ENCODE results near the gene ANKRD33B. TPM values are rescaled to one million over a fixed set of nuclear protein-coding genes. Genes with fewer than 3 reads are reported as not detected.
"Not testable (repeated sequence)": the region's sequence is repeated elsewhere in the genome, so short reads cannot be mapped to it uniquely, and the experiment has no call there.

ANKRD33B gene
- total RNA-seq, 8 experiments from 2014 or later: 2.8 to 41.9 (median 5.4) TPM

DNA sequence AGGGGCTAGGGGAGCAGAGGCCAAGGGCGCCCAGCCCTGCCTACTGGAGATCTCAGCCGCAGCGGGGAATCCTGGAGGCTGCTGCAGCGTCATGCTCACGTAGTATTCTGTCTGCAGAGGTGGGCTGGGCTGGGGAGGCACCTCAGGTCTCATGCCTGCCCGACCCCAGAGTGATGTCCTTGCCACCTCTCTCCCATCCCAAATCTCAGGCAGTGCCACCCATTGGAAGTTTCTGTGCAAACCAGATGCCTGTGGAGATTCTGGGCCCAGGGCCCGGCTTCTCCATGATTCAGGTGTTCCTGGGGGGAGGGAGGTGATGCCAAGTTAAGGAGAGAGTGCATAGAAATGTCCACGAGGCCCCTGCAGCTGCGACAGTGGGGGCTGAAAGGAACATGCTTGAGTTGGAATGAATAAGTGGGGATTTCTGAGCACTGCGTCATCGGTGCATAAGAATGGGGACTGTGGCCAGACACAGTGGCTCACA lies 72.0 kb downstream of the ANKRD33B start:
- in situ Hi-C loops (cut with MboI; ENCODE audit: low pct_unique_long_range_greater_than_20kb in 2 of 9, low sequenced_read_pairs in 9 of 9, unreplicated experiment in 9 of 9): loop anchor here in 4 of 9 experiments (25.0 kb wide), 2 partner anchors 174 to 349 kb away; no protein-coding TSS in a partner anchor
- WGBS, 10 experiments: 0 to 100% (median 67%) methylated on average over 1 to 8 of the region's 11 CpGs; no CpG with 5 or more reads in 6 of the 10 experiments
- no peak for ATAC-seq (replicated peaks in 6 of 8)
- H3K4me1 ChIP-seq (replicated peaks in 1 of 2): peaks cover 0 to 6% of the 10 kb centered on the region in 2 donors
- no peak overlapping the region for H3K27ac ChIP-seq
- no peak overlapping the region for H3K4me3 ChIP-seq

DNA sequence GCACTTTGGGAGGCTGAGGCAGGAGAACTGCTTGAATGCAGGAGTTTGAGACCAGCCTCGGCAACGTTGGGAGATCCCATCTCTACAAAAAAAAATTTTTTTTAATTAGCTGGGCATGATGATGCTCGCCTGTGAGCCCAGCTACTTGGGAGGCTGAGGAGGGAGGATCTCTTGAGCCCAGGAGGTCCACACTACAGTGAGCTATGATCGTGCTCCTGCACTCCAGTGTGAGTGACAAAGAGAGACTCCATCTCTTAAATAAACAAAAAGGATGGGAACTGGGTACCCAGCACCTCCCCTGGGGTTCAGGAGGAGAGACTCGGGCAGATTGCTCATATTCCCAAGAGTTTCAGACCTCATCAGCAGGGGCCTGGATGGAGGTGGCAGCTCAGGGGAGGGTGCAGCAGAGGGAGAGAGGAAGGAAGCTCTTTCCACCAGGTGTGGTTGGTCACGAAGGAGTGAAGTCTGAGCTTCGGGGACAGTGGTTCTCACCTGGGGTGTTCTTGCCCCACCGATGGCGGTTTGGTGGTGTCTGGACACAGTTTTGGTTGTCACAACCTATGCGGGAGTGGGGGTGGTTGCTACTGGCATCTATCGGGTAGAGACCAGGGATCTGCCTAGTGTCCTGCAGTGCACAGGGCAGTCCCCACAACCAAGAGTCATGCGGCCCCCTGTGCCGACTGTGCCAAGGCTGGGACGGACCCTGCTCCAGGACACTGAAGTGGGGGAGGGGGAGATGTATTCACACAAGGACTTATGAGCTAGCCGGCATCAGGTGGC lies 72.7 kb downstream of the ANKRD33B start:
- Histone ChIP-seq H3K27ac (no peak overlapping the region), H3K4me1 (replicated peaks in 1 of 2) (no peaks in the 10 kb centered on the region), H3K4me3 (no peak overlapping the region)
- no peak for ATAC-seq (replicated peaks in 6 of 8)
- in situ Hi-C loops (cut with MboI; ENCODE audit: low pct_unique_long_range_greater_than_20kb in 2 of 9, low sequenced_read_pairs in 9 of 9, unreplicated experiment in 9 of 9): loop anchor here in 4 of 9 experiments (25.0 kb wide), 2 partner anchors 174 to 349 kb away; no protein-coding TSS in a partner anchor
- 44 to 86% (median 80%) methylated on average over 1 to 8 of the region's 15 CpGs; no CpG with 5 or more reads in 1 of the 10 experiments for WGBS, 10 experiments

DNA sequence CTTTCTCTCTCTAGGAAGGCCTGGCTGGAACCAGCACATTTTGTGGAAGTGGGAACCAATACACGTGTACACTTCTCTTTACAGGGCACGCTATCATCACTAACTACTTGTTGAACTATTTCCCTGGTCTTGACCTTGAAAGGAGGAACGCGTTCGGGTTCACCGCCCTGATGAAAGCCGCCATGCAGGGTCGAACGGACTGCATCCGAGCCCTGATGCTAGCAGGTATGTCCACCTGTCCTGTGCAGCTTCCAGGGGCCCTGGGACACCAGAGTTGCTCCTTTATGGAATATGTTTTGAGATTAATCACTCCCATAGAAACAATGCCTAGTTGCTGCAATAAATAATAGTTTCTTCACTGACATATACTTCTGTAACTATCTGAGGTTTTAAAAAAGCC lies 74.1 kb downstream of the ANKRD33B start:
- Histone ChIP-seq H3K27ac (no peak overlapping the region), H3K4me3 (no peak overlapping the region), H3K4me1 (replicated peaks in 1 of 2) (no peaks in the 10 kb centered on the region)
- 40 to 94% (median 80%) methylated on average over 1 to 8 of the region's 10 CpGs; no CpG with 5 or more reads in 3 of the 10 experiments for WGBS, 10 experiments
- in situ Hi-C loops (cut with MboI; ENCODE audit: low pct_unique_long_range_greater_than_20kb in 2 of 9, low sequenced_read_pairs in 9 of 9, unreplicated experiment in 9 of 9): loop anchor here in 4 of 9 experiments (25.0 kb wide), 2 partner anchors 176 to 351 kb away; no protein-coding TSS in a partner anchor
- ATAC-seq (replicated peaks in 6 of 8): no peak

DNA sequence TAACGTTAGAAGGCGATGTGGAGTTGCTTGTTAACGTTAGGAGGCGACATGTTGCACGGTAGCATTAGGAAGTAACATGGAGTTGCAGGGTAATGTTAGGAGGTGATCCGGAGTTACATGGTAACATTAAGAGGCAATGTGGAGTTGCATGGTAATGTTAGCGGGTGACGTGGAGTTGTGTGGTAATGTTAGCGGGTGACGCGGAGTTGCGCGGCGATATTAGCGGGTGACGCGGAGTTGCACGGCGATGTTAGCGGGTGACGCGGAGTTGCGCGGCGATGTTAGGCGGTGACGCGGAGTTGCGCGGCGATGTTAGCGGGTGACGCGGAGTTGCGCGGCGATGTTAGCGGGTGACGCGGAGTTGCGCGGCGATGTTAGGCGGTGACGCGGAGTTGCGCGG lies 74.9 kb downstream of the ANKRD33B start:
- H3K27ac ChIP-seq; ATAC-seq (replicated peaks in 6 of 8); H3K4me3 ChIP-seq; H3K4me1 ChIP-seq (replicated peaks in 1 of 2): not testable (repeated sequence)
- 50 to 100% (median 87%) methylated on average over 1 to 23 of the region's 48 CpGs; no CpG with 5 or more reads in 3 of the 10 experiments for WGBS, 10 experiments
- in situ Hi-C loops (cut with MboI; ENCODE audit: low pct_unique_long_range_greater_than_20kb in 2 of 9, low sequenced_read_pairs in 9 of 9, unreplicated experiment in 9 of 9): loop anchor here in 4 of 9 experiments (25.0 kb wide), 2 partner anchors 176 to 351 kb away; no protein-coding TSS in a partner anchor

DNA sequence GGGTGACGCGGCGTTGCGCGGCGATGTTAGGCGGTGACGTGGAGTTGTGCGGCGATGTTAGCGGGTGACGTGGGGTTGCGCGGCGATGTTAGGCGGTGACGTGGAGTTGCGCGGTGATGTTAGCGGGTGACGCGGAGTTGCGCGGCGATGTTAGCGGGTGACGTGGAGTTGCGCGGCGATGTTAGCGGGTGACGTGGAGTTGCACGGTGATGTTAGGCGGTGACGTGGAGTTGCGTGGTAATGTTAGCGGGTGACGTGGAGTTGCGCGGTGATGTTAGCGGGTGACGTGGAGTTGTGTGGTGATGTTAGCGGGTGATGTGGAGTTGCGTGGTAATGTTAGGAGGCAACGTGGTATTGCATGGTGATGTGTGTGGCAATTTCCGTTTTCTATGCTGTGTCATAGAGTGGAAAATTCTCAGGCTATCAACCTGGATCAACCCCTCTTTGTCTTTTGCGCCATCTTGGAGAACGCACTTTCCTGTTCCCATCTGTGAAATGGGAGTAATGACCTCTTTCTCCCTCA lies 76.0 kb downstream of the ANKRD33B start:
- in situ Hi-C loops (cut with MboI; ENCODE audit: low pct_unique_long_range_greater_than_20kb in 2 of 9, low sequenced_read_pairs in 9 of 9, unreplicated experiment in 9 of 9): loop anchor here in 4 of 9 experiments (25.0 kb wide), 2 partner anchors 178 to 353 kb away; no protein-coding TSS in a partner anchor
- WGBS, 10 experiments: 93 to 100% (median 100%) methylated on average over 1 to 17 of the region's 48 CpGs; no CpG with 5 or more reads in 3 of the 10 experiments
- H3K4me1 ChIP-seq (replicated peaks in 1 of 2): peaks cover 0 to 7% of the 10 kb centered on the region in 2 donors
- H3K27ac ChIP-seq: no peak overlapping the region
- H3K4me3 ChIP-seq: no peak overlapping the region
- no peak for ATAC-seq (replicated peaks in 6 of 8)

DNA sequence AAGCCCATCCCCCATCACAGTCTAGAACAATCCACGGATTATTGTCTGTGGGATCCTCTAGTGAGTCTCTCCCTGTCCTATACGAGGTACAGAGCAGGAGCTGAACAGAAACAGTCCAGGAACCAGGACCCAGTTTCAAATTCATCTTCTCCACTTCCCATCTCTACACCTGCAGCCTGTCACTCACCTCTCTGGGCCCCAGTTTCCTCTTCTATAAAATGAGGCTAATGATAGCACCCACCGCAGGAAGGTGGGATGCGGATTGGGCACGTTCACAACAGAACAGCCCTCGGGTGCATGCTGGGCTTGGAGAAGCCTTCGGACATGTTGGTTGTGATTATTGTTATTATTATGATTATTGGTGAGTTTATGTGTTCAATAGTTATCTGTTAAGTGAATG lies 78.5 kb downstream of the ANKRD33B start:
- no peak overlapping the region for H3K27ac ChIP-seq
- 70 to 100% (median 85%) methylated on average over 1 to 7 of the region's 7 CpGs; no CpG with 5 or more reads in 2 of the 10 experiments for WGBS, 10 experiments
- peaks cover 0 to 13% of the 10 kb centered on the region in 2 donors for H3K4me1 ChIP-seq (replicated peaks in 1 of 2)
- ATAC-seq (replicated peaks in 6 of 8): no peak
- in situ Hi-C loops (cut with MboI; ENCODE audit: low pct_unique_long_range_greater_than_20kb in 2 of 9, low sequenced_read_pairs in 9 of 9, unreplicated experiment in 9 of 9): loop anchor here in 4 of 9 experiments (25.0 kb wide), 2 partner anchors 180 to 355 kb away; no protein-coding TSS in a partner anchor
- no peak overlapping the region for H3K4me3 ChIP-seq

DNA sequence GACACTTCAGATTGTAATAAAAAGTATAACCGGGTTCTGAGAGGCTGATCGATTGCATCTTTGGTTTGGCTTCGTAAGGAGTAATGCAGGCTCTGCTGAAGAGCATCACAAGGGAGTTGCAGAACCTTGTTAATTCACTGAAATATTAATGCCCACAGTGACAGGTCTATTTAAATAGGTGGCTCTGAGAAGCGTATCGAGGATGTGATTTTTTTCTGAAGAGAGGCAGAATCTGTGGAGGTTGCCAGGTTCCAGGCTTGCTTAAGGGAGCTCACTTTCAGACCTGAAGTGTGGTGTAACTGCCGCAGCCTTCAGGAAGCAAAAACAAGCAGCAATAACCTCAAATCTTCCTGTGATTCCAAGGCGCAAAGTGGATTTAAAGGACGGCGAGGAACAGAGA lies 80.3 kb downstream of the ANKRD33B start:
- in situ Hi-C loops (cut with MboI; ENCODE audit: low pct_unique_long_range_greater_than_20kb in 2 of 9, low sequenced_read_pairs in 9 of 9, unreplicated experiment in 9 of 9): loop anchor here in 4 of 9 experiments (25.0 kb wide), 2 partner anchors 182 to 357 kb away; no protein-coding TSS in a partner anchor
- no peak overlapping the region for H3K4me3 ChIP-seq
- no peak overlapping the region for H3K27ac ChIP-seq
- peak in 3 of 8 experiments; percentile 11 to 56 (median 34) for ATAC-seq (replicated peaks in 6 of 8)
- peaks cover 0 to 13% of the 10 kb centered on the region in 2 donors for H3K4me1 ChIP-seq (replicated peaks in 1 of 2)
- WGBS, 10 experiments: 47 to 94% (median 74%) methylated on average over 3 to 9 of the region's 9 CpGs

DNA sequence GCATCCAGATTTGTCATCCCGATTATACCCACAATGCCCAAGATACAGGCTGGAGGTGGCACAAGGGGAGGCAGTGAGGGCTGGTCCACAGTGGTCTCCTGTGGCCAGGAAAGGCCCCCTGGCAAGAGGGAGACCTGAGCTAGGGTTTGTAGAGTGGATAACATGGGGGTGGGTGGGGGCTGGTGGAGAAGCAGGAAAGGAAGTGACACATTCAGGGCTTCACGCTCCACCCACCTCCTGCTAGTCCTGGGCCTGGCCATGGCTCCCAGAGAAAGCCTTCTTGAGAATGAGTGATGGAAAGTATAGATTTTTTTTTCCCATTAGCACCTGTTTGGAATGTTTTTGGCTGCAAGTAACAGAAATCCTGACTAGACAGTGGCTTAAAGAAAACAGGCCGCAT lies 81.3 kb downstream of the ANKRD33B start:
- ATAC-seq (replicated peaks in 6 of 8): peak in 2 of 8 experiments; percentile 37 to 38
- no peak overlapping the region for H3K27ac ChIP-seq
- H3K4me1 ChIP-seq (replicated peaks in 1 of 2): peaks cover 0 to 13% of the 10 kb centered on the region in 2 donors
- H3K4me3 ChIP-seq: no peak overlapping the region
- in situ Hi-C loops (cut with MboI; ENCODE audit: low pct_unique_long_range_greater_than_20kb in 2 of 9, low sequenced_read_pairs in 9 of 9, unreplicated experiment in 9 of 9): loop anchor here in 4 of 9 experiments (25.0 kb wide), 2 partner anchors 183 to 358 kb away; no protein-coding TSS in a partner anchor
- WGBS, 10 experiments: 60 to 100% (median 88%) methylated on average over 1 of the region's 3 CpGs; no CpG with 5 or more reads in 4 of the 10 experiments

DNA sequence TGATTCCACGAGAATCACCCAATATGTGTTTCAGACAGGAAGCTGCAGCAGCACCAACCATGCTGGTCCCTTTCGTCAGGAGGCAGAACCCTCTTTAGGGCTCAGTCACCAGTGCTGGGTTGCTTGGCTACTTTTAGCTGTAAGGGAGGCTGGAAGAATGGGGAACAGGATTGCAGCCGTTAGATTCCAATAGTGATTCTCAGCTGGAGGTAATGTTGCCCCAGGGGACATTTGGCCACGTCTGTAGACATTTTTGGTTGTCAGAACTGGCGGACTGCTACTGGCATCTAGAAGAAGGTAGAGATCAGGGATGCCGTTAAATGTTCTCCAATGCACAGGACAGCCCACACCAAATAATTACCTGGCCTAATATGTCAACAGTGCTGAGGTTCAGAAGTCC lies 81.8 kb downstream of the ANKRD33B start:
- no peak for ATAC-seq (replicated peaks in 6 of 8)
- no peak overlapping the region for H3K27ac ChIP-seq
- peaks cover 0 to 13% of the 10 kb centered on the region in 2 donors for H3K4me1 ChIP-seq (replicated peaks in 1 of 2)
- in situ Hi-C loops (cut with MboI; ENCODE audit: low pct_unique_long_range_greater_than_20kb in 2 of 9, low sequenced_read_pairs in 9 of 9, unreplicated experiment in 9 of 9): loop anchor here in 4 of 9 experiments (25.0 kb wide), 2 partner anchors 183 to 358 kb away; no protein-coding TSS in a partner anchor
- no peak overlapping the region for H3K4me3 ChIP-seq
- WGBS, 10 experiments: 40 to 100% (median 76%) methylated on average over 1 to 4 of the region's 6 CpGs; no CpG with 5 or more reads in 4 of the 10 experiments

DNA sequence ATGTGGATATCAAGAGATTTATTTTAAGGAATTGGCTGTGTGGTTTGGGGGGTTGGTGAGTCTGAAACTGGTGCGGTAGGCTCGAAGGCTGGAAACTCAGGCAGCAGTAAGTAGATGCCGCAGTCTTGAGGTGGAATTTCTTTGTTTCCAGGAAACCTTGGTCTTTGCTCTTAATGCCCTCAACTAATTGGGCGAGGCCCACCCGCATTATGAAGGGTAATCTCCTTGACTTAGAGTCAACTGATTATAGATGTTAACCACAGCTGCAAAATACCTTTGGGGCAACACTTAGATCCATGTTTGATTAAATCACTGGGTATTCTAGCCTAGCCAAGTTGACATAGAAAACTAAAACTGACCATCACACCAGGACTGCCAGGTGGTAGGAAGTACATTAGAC lies 83.8 kb downstream of the ANKRD33B start:
- H3K27ac ChIP-seq: no peak overlapping the region
- H3K4me1 ChIP-seq (replicated peaks in 1 of 2): peaks cover 0 to 13% of the 10 kb centered on the region in 2 donors
- ATAC-seq (replicated peaks in 6 of 8): no peak
- WGBS, 10 experiments: 92 to 100% (median 97%) methylated on average over 1 to 5 of the region's 5 CpGs; no CpG with 5 or more reads in 2 of the 10 experiments
- H3K4me3 ChIP-seq: no peak overlapping the region
- in situ Hi-C loops (cut with MboI; ENCODE audit: low pct_unique_long_range_greater_than_20kb in 2 of 9, low sequenced_read_pairs in 9 of 9, unreplicated experiment in 9 of 9): loop anchor here in 4 of 9 experiments (25.0 kb wide), 2 partner anchors 185 to 360 kb away; no protein-coding TSS in a partner anchor

DNA sequence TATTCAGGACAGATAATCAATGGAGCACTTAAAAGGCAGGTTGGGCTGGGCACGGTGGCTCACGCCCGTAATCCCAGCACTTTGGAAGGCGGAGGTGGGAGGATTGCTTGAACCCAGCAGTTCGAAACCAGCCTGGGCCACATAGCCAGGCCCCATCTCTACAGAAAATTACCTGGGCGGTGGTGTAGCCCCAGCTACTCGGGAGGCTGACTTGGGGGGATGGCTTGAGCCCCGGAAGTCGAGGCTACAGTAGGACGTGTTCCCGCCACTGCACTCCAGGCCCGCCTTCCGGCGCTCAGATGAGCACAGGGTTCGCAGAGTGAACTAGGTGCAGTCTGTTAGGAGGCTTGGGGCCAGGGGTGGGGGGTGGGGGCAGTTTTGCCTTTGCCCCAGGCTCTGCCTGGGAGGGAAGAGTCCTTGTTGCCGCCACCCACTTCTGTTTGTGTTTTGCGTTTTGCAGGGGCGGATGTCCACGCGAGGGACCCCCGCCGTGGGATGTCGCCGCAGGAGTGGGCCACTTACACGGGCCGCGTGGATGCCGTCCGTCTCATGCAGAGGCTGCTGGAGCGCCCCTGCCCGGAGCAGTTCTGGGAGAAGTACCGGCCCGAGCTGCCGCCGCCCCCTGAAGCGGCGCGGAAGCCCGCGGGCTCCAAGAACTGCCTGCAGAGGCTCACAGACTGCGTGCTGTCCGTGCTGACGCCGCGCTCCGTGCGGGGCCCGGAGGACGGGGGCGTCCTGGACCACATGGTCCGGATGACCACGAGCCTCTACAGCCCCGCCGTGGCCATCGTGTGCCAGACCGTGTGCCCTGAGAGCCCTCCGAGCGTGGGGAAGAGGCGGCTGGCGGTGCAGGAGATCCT lies 85.2 kb downstream of the ANKRD33B start:
- 85 to 100% (median 93%) methylated on average over 2 to 5 of the region's 60 CpGs; no CpG with 5 or more reads in 7 of the 10 experiments for WGBS, 10 experiments
- Histone ChIP-seq H3K27ac (no peak overlapping the region), H3K4me1 (replicated peaks in 1 of 2) (peaks cover 0 to 11% of the 10 kb centered on the region in 2 donors), H3K4me3 (no peak overlapping the region)
- in situ Hi-C loops (cut with MboI; ENCODE audit: low pct_unique_long_range_greater_than_20kb in 2 of 9, low sequenced_read_pairs in 9 of 9, unreplicated experiment in 9 of 9): loop anchor here in 4 of 9 experiments (25.0 kb wide), 2 partner anchors 187 to 362 kb away; no protein-coding TSS in a partner anchor
- ATAC-seq (replicated peaks in 6 of 8): no peak
